Astrocyte (in vitro differentiated cells and primary cell): ENCODE data around the gene UGT1A7. TPM values are rescaled to one million over a fixed set of nuclear protein-coding genes. Genes with fewer than 3 reads are reported as not detected.
A peak's percentile ranks its signal among the peaks of the same experiment; 100 is the strongest.

ENCODE experiments used
- DNase-seq: peaks from one replicate; pipeline ENCODE4 v3.0.0-alpha.2; 2010; ENCODE audit warnings: low read depth
- FAIRE-seq: peaks from 2 replicates; lab custom pipeline; 2011; peaks lifted over from hg19 to GRCh38; lab: Jason Lieb, UNC
- H2AFZ ChIP-seq: 2 replicates; pipeline ENCODE4 v1.6.0; 2012; ENCODE audit warnings: low read depth, low read length, inconsistent platforms
- H3K27ac ChIP-seq: 2 replicates; pipeline ENCODE4 v1.5.1; 2011; ENCODE audit warnings: low read depth, low read length, inconsistent platforms
- H3K27me3 ChIP-seq: 2 replicates; pipeline ENCODE4 v1.6.0; 2011; ENCODE audit warnings: low read length, inconsistent platforms; ENCODE audit not compliant: insufficient read depth
- H3K36me3 ChIP-seq: 2 replicates; pipeline ENCODE4 v1.5.1; 2011; ENCODE audit warnings: low read length, inconsistent platforms; ENCODE audit not compliant: insufficient read depth
- H3K4me1 ChIP-seq: 2 replicates; pipeline ENCODE4 v1.5.1; 2011; ENCODE audit warnings: low read length, inconsistent platforms; ENCODE audit not compliant: insufficient read depth
- H3K4me2 ChIP-seq: 2 replicates; pipeline ENCODE4 v1.6.0; 2012; ENCODE audit warnings: low read length, inconsistent platforms
- H3K4me3 ChIP-seq: 2 replicates; pipeline ENCODE4 v1.5.1; 2011; ENCODE audit warnings: low read depth, mild to moderate bottlenecking, low read length, inconsistent platforms; ENCODE audit not compliant: insufficient read depth
- H3K79me2 ChIP-seq: 2 replicates; pipeline ENCODE4 v1.6.0; 2012; ENCODE audit warnings: mild to moderate bottlenecking, low read length, inconsistent platforms; ENCODE audit not compliant: insufficient read depth
- H3K9ac ChIP-seq: 2 replicates; pipeline ENCODE4 v1.6.0; 2012; ENCODE audit warnings: mild to moderate bottlenecking, low read length, inconsistent platforms
- H3K9me3 ChIP-seq: 2 replicates; pipeline ENCODE4 v1.5.1; 2012; ENCODE audit warnings: low read depth, mild to moderate bottlenecking, low read length, inconsistent platforms; ENCODE audit not compliant: insufficient read depth
- H4K20me1 ChIP-seq: 2 replicates; pipeline ENCODE4 v1.6.0; 2012; ENCODE audit warnings: low read length, inconsistent platforms; ENCODE audit not compliant: insufficient read depth
- H3K27ac Mint-ChIP-seq: one replicate; pipeline ENCODE4 v1.8.0; 2021; ENCODE audit warnings: mild to moderate bottlenecking, mixed read lengths; ENCODE audit not compliant: unreplicated experiment
- H3K27me3 Mint-ChIP-seq: one replicate; pipeline ENCODE4 v1.8.0; 2021; ENCODE audit warnings: low read depth, mixed read lengths; ENCODE audit not compliant: unreplicated experiment
- H3K36me3 Mint-ChIP-seq: one replicate; pipeline ENCODE4 v1.8.0; 2021; ENCODE audit warnings: low read depth, mixed read lengths; ENCODE audit not compliant: unreplicated experiment
- H3K4me1 Mint-ChIP-seq: one replicate; pipeline ENCODE4 v1.8.0; 2021; ENCODE audit warnings: low read depth, mixed read lengths; ENCODE audit not compliant: unreplicated experiment
- H3K4me3 Mint-ChIP-seq: one replicate; pipeline ENCODE4 v1.8.0; 2021; ENCODE audit warnings: mild to moderate bottlenecking, moderate library complexity, mixed read lengths; ENCODE audit not compliant: unreplicated experiment
- H3K9me3 Mint-ChIP-seq: one replicate; pipeline ENCODE4 v1.8.0; 2021; ENCODE audit warnings: mild to moderate bottlenecking, mixed read lengths; ENCODE audit not compliant: unreplicated experiment
- EZH2 ChIP-seq: IDR thresholded peaks from 2 replicates; pipeline ENCODE4 v1.6.1; 2012; ENCODE audit warnings: mild to moderate bottlenecking, low read length, inconsistent platforms; ENCODE audit not compliant: insufficient read depth
- total RNA-seq: library from RNA; stranded (reverse); gene quantifications from 2 replicates; pipeline ENCODE4 v1.2.1, GENCODE V29; 2021
- TF ChIP-seq, protein P1 (sequence below): IDR thresholded peaks from 2 replicates; pipeline ENCODE4 v1.5.1; 2011; ENCODE audit warnings: low read depth, mild to moderate bottlenecking, inconsistent platforms, low read length, moderate library complexity; ENCODE audit not compliant: insufficient read depth

Gene UGT1A7
- total RNA-seq, 1 donor from 2014 or later = not detected

DNA sequence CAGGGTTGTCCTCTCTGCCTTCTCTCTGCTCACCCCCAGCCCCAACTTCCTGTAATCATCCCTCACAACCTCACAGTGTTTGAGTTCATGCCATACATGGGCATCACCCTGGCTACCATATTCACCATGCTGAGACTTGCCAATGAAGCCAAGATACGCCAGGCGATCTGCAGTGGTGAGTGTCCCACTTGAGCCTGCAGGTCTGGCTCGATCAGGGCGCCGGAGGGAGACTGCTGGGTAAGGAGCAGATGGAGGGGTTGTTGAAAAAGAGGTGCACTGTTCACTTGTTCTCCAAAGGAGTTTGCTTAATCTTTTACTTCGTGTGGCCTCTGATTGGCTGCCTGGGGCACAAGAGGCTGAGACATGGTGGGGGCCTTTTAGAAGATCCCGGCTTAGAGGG lies 111.0 kb downstream of the UGT1A7 start:
- Mint-ChIP-seq H3K4me1 (no peaks in the 10 kb centered on the region), H3K27me3 (peaks cover 29% of the 10 kb centered on the region), H3K36me3 (no peaks in the 10 kb centered on the region), H3K27ac (peak overlapping the region; percentile 45), H3K4me3 (no peak overlapping the region), H3K9me3 (peaks cover 6% of the 10 kb centered on the region)
- H4K20me1 ChIP-seq = no peaks in the 10 kb centered on the region
- H3K27ac ChIP-seq = no peak overlapping the region
- H3K4me3 ChIP-seq = no peak overlapping the region
- TF ChIP-seq EZH2 = no peak
- TF ChIP-seq, protein P1, sequence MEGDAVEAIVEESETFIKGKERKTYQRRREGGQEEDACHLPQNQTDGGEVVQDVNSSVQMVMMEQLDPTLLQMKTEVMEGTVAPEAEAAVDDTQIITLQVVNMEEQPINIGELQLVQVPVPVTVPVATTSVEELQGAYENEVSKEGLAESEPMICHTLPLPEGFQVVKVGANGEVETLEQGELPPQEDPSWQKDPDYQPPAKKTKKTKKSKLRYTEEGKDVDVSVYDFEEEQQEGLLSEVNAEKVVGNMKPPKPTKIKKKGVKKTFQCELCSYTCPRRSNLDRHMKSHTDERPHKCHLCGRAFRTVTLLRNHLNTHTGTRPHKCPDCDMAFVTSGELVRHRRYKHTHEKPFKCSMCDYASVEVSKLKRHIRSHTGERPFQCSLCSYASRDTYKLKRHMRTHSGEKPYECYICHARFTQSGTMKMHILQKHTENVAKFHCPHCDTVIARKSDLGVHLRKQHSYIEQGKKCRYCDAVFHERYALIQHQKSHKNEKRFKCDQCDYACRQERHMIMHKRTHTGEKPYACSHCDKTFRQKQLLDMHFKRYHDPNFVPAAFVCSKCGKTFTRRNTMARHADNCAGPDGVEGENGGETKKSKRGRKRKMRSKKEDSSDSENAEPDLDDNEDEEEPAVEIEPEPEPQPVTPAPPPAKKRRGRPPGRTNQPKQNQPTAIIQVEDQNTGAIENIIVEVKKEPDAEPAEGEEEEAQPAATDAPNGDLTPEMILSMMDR = no peak
- no peak overlapping the region for H3K4me2 ChIP-seq
- no peaks in the 10 kb centered on the region for H3K27me3 ChIP-seq
- no peaks in the 10 kb centered on the region for H3K36me3 ChIP-seq
- H3K9me3 ChIP-seq = peaks cover 3% of the 10 kb centered on the region
- no peak overlapping the region for H2AFZ ChIP-seq
- FAIRE-seq (no peak), DNase-seq (no peak)
- no peaks in the 10 kb centered on the region for H3K4me1 ChIP-seq
- H3K9ac ChIP-seq = no peak overlapping the region
- H3K79me2 ChIP-seq = no peaks in the 10 kb centered on the region

DNA sequence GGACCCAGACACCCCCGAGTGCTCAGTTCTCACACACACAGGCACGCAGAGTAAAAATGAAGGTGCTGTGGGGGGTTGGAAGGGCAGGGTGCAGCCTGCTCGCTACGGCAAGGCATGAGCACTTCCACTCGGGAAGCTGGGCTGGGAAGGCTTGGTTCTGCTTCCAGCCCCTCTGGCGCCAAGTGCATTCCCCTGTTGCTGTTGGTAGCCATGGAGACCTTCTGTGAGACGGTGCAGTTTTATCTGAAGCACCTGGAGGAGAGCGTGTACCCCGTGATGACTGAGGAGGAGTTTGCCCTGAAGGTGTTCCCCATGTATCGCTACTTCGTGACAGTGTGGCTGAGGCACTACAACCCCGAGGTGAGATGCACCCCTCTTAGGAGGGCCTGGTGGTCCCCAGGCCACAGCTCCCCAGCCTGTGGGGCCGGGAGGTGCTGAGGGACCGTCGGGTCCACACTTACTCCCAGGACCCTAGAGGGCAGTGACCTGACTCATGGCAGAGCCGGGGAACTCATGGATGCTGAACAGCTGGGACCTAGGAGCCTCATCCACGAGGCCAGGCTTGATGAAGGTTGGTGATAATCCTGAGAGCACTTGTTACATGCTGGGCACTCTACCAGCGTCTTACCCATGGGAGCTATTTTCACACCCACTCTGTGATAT lies 111.9 kb downstream of the UGT1A7 start:
- Mint-ChIP-seq H3K27ac (no peak overlapping the region), H3K36me3 (no peaks in the 10 kb centered on the region), H3K27me3 (peaks cover 31% of the 10 kb centered on the region), H3K4me1 (no peaks in the 10 kb centered on the region), H3K4me3 (no peak overlapping the region), H3K9me3 (peaks cover 6% of the 10 kb centered on the region)
- DNase-seq = no peak
- Histone ChIP-seq H3K4me2 (no peak overlapping the region), H3K9me3 (peaks cover 3% of the 10 kb centered on the region), H2AFZ (no peak overlapping the region), H3K27ac (no peak overlapping the region), H3K4me1 (no peaks in the 10 kb centered on the region), H3K4me3 (no peak overlapping the region), H3K27me3 (no peaks in the 10 kb centered on the region), H3K36me3 (no peaks in the 10 kb centered on the region), H4K20me1 (no peaks in the 10 kb centered on the region), H3K9ac (no peak overlapping the region), H3K79me2 (no peaks in the 10 kb centered on the region)
- no peak for FAIRE-seq
- TF ChIP-seq, protein P1 = no peak
- TF ChIP-seq EZH2 = no peak

DNA sequence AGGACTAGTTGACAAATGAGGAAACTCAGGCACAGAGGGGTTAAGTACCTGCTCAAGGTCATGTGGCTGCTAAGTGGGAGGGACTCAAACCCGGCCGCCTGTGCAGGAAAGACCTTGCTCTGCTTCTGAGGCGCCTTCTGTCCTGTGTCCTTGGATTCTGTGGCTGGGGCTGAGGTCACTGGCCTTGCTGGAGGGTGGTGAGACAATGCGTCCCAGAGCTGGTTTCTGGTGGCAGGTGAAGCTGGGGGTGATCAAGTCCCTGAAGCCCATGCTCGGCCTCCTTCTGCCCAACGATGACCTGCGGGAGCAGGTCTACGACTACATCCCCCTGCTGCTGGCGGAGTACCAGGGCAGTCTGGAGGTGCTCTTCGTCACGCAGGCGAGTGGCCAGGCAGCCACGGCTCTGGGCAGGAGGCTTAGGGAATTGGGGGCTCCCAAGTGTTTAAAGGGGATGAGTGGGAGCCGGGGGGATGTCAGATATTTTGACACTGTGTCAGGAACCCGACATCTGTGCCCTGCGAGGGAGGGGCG lies 112.5 kb downstream of the UGT1A7 start:
- no peak overlapping the region for H3K27ac ChIP-seq
- no peak overlapping the region for H3K9ac ChIP-seq
- H3K9me3 Mint-ChIP-seq = peaks cover 7% of the 10 kb centered on the region
- H3K36me3 Mint-ChIP-seq = no peaks in the 10 kb centered on the region
- TF ChIP-seq, protein P1 = no peak
- no peak for TF ChIP-seq EZH2
- FAIRE-seq (no peak), DNase-seq (no peak)
- no peaks in the 10 kb centered on the region for H3K79me2 ChIP-seq
- H3K9me3 ChIP-seq = peaks cover 3% of the 10 kb centered on the region
- no peak overlapping the region for H3K4me3 ChIP-seq
- H4K20me1 ChIP-seq = no peaks in the 10 kb centered on the region
- no peak overlapping the region for H2AFZ ChIP-seq
- no peak overlapping the region for H3K4me2 ChIP-seq
- peaks cover 28% of the 10 kb centered on the region for H3K27me3 Mint-ChIP-seq
- no peak overlapping the region for H3K27ac Mint-ChIP-seq
- no peaks in the 10 kb centered on the region for H3K27me3 ChIP-seq
- H3K4me1 Mint-ChIP-seq = no peaks in the 10 kb centered on the region
- H3K4me1 ChIP-seq = no peaks in the 10 kb centered on the region
- no peak overlapping the region for H3K4me3 Mint-ChIP-seq
- H3K36me3 ChIP-seq = no peaks in the 10 kb centered on the region
